HG03196 (cell line): Measurements from ENCODE around the gene LHFPL2.

ENCODE experiments used
- ATAC-seq: cut with Tn5 transposase; IDR thresholded peaks from one replicate; pipeline ENCODE4 v1.9.1; 2021; ENCODE audit not compliant: unreplicated experiment

The LHFPL2 gene

GRCh38 chr5:78505860-78506259, 142.7 kb downstream of the LHFPL2 start:
- no peak for ATAC-seq

- no peak for ATAC-seq
Measured at GRCh38 chr5:78504704-78505677, 143.6 kb downstream of the LHFPL2 start.

GRCh38 chr5:78503958-78504653, 144.5 kb downstream of the LHFPL2 start:
- ATAC-seq = no peak

GRCh38 chr5:78501411-78502352, 146.9 kb downstream of the LHFPL2 start:
- no peak for ATAC-seq

- no peak for ATAC-seq
Measured at GRCh38 chr5:78500871-78501270, 147.7 kb downstream of the LHFPL2 start.

- no peak for ATAC-seq
Measured at GRCh38 chr5:78500028-78500427, 148.5 kb downstream of the LHFPL2 start.

- ATAC-seq = no peak
Measured at GRCh38 chr5:78499485-78499884, 149.1 kb downstream of the LHFPL2 start.

- no peak for ATAC-seq
Measured at GRCh38 chr5:78497573-78498533, 150.7 kb downstream of the LHFPL2 start.

- no peak for ATAC-seq
Measured at GRCh38 chr5:78496373-78496772, 152.2 kb downstream of the LHFPL2 start.

- ATAC-seq = no peak
Measured at GRCh38 chr5:78495800-78496199, 152.8 kb downstream of the LHFPL2 start.

GRCh38 chr5:78492650-78493049, 155.9 kb downstream of the LHFPL2 start:
- no peak for ATAC-seq

GRCh38 chr5:78492224-78492623, 156.3 kb downstream of the LHFPL2 start:
- ATAC-seq = no peak

- ATAC-seq = no peak
Measured at GRCh38 chr5:78490709-78491485, 157.7 kb downstream of the LHFPL2 start.

- no peak for ATAC-seq
Measured at GRCh38 chr5:78487846-78488245, 160.7 kb downstream of the LHFPL2 start.

- ATAC-seq = no peak
Measured at GRCh38 chr5:78486218-78486617, 162.4 kb downstream of the LHFPL2 start.

- ATAC-seq = peak; percentile 74
Measured at GRCh38 chr5:78483809-78484521, 164.6 kb downstream of the LHFPL2 start.

GRCh38 chr5:78482948-78483347, 165.6 kb downstream of the LHFPL2 start:
- no peak for ATAC-seq

GRCh38 chr5:78476795-78477194, 171.8 kb downstream of the LHFPL2 start:
- ATAC-seq = no peak
